ENCODE measurements around the gene UMAD1. TPM values are rescaled to one million over a fixed set of nuclear protein-coding genes. Genes with fewer than 3 reads are reported as not detected.

The UMAD1 gene
- total RNA-seq, 1 donor from 2014 or later = 12.8 TPM

- DNase-seq (ENCODE audit: low spot score, unreplicated experiment) = no peak
- peaks cover 1% of the 10 kb centered on the region for H3K4me1 Mint-ChIP-seq (ENCODE audit: low read depth)
- no peak for TF ChIP-seq CTCF (IDR thresholded peaks at IDR 0.05; ENCODE audit: unreplicated experiment)
- no peaks in the 10 kb centered on the region for H3K27me3 Mint-ChIP-seq
- peaks cover 6% of the 10 kb centered on the region for H3K9me3 Mint-ChIP-seq (ENCODE audit: low read depth)
- no peak overlapping the region for H3K4me3 Mint-ChIP-seq (ENCODE audit: low read depth)
- peaks cover 7% of the 10 kb centered on the region for H3K36me3 Mint-ChIP-seq (ENCODE audit: insufficient read depth)
- H3K27ac Mint-ChIP-seq = peak overlapping the region; percentile 33
Measured at GRCh38 chr7:7895004-7895650, 254.6 kb downstream of the UMAD1 start.

- Mint-ChIP-seq H3K4me1 (ENCODE audit: low read depth) (peaks cover 1% of the 10 kb centered on the region), H3K27ac (peak overlapping the region; percentile 56)
- no peak for TF ChIP-seq CTCF (IDR thresholded peaks at IDR 0.05; ENCODE audit: unreplicated experiment)
Measured at GRCh38 chr7:7895754-7896153, 255.2 kb downstream of the UMAD1 start.

GRCh38 chr7:7897509-7897908 is 257.0 kb downstream of the UMAD1 start:
- Mint-ChIP-seq H3K27ac (no peak overlapping the region), H3K36me3 (ENCODE audit: insufficient read depth) (peaks cover 1% of the 10 kb centered on the region), H3K9me3 (ENCODE audit: low read depth) (peaks cover 2% of the 10 kb centered on the region), H3K27me3 (no peaks in the 10 kb centered on the region), H3K4me1 (ENCODE audit: low read depth) (peaks cover 1% of the 10 kb centered on the region), H3K4me3 (ENCODE audit: low read depth) (no peak overlapping the region)
- DNase-seq (ENCODE audit: low spot score, unreplicated experiment) = no peak
- TF ChIP-seq CTCF (IDR thresholded peaks at IDR 0.05; ENCODE audit: unreplicated experiment) = no peak

More at GRCh38 chr7:7895754-7896153, 255.2 kb downstream of the UMAD1 start:
- no peak for DNase-seq (ENCODE audit: low spot score, unreplicated experiment)
- H3K4me3 Mint-ChIP-seq (ENCODE audit: low read depth) = no peak overlapping the region
- H3K36me3 Mint-ChIP-seq (ENCODE audit: insufficient read depth) = peaks cover 4% of the 10 kb centered on the region
- H3K9me3 Mint-ChIP-seq (ENCODE audit: low read depth) = peaks cover 5% of the 10 kb centered on the region
- H3K27me3 Mint-ChIP-seq = no peaks in the 10 kb centered on the region

GRCh38 chr7:7897949-7898515 is 257.5 kb downstream of the UMAD1 start:
- no peak for TF ChIP-seq CTCF (IDR thresholded peaks at IDR 0.05; ENCODE audit: unreplicated experiment)
- H3K9me3 Mint-ChIP-seq (ENCODE audit: low read depth) = peaks cover 2% of the 10 kb centered on the region
- H3K27ac Mint-ChIP-seq = no peak overlapping the region

GRCh38 chr7:7902845-7903244 is 262.3 kb downstream of the UMAD1 start:
- Mint-ChIP-seq H3K36me3 (ENCODE audit: insufficient read depth) (peaks cover 5% of the 10 kb centered on the region), H3K9me3 (ENCODE audit: low read depth) (peaks cover 7% of the 10 kb centered on the region), H3K4me1 (ENCODE audit: low read depth) (peaks cover 1% of the 10 kb centered on the region), H3K27me3 (no peaks in the 10 kb centered on the region), H3K27ac (no peak overlapping the region), H3K4me3 (ENCODE audit: low read depth) (no peak overlapping the region)
- no peak for DNase-seq (ENCODE audit: low spot score, unreplicated experiment)
- no peak for TF ChIP-seq CTCF (IDR thresholded peaks at IDR 0.05; ENCODE audit: unreplicated experiment)

More at GRCh38 chr7:7897949-7898515, 257.5 kb downstream of the UMAD1 start:
- DNase-seq (ENCODE audit: low spot score, unreplicated experiment) = no peak
- no peaks in the 10 kb centered on the region for H3K27me3 Mint-ChIP-seq
- no peak overlapping the region for H3K4me3 Mint-ChIP-seq (ENCODE audit: low read depth)
- peaks cover 1% of the 10 kb centered on the region for H3K4me1 Mint-ChIP-seq (ENCODE audit: low read depth)
- H3K36me3 Mint-ChIP-seq (ENCODE audit: insufficient read depth) = peaks cover 1% of the 10 kb centered on the region
